Peyer's patch (tissue), 4 donors: ENCODE results near the gene CSNK2A1. TPM values are rescaled to one million over a fixed set of nuclear protein-coding genes. Genes with fewer than 3 reads are reported as not detected.

Experiments used
- small RNA-seq, 2 donors: library from RNA; depleted of rRNA; stranded (forward); fragments of <200 nt; gene quantifications; one replicate each; pipeline ENCODE3, GENCODE V24; 2016
- total RNA-seq, 4 donors: library from RNA; depleted of rRNA; stranded (reverse); fragments of >200 nt; gene quantifications; one replicate each; pipeline ENCODE4 v1.1.0, GENCODE V29; 2016

The CSNK2A1 gene
- total RNA-seq, 4 donors from 2014 or later, result 60.2 to 105 (median 97.3) TPM

Small RNA genes within 50 kb of the gene (small RNA-seq; reads per million reads assigned to genes)
- gene RF00019, result 0 reads per million in 2 donors

Other genes with a start within 250 kb of the CSNK2A1 start
- 10 to 100 TPM in 3 of 4 donors, 1 to 10 TPM in 1; 9.6 to 17.3 (median 13.9) TPM for gene ZCCHC3, start 246.2 kb downstream of the CSNK2A1 start, total RNA-seq
- gene SOX12, start 218.2 kb downstream of the CSNK2A1 start, total RNA-seq, result 1 to 10 TPM; 1.4 to 7.4 (median 2.5) TPM
- gene NRSN2, start 196.7 kb downstream of the CSNK2A1 start, total RNA-seq, result 1 to 10 TPM; 2.1 to 5.5 (median 4.6) TPM
- 10 to 100 TPM in 2 of 4 donors, 1 to 10 TPM in 2; 8.3 to 22.7 (median 12.1) TPM for gene TRIB3, start 163.0 kb downstream of the CSNK2A1 start, total RNA-seq
- 100 to 1,000 TPM; 133 to 254 (median 154) TPM for gene RBCK1, start 135.5 kb downstream of the CSNK2A1 start, total RNA-seq
- 10 to 100 TPM; 38.1 to 43.6 (median 42.8) TPM for gene TBC1D20, start 81.3 kb downstream of the CSNK2A1 start, total RNA-seq
- not detected for gene TCF15, start 66.5 kb upstream of the CSNK2A1 start, total RNA-seq
- 10 to 100 TPM; 15.0 to 83.0 (median 29.9) TPM for gene SRXN1, start 109.4 kb upstream of the CSNK2A1 start, total RNA-seq
- gene SCRT2, start 132.0 kb upstream of the CSNK2A1 start, total RNA-seq, result not detected
- gene SLC52A3, start 224.7 kb upstream of the CSNK2A1 start, total RNA-seq, result 100 to 1,000 TPM in 1 of 4 donors, 10 to 100 TPM in 3; 15.7 to 176 (median 26.0) TPM